Measurements from ENCODE around the gene ZNF280A.

- peak; percentile 36 for TF ChIP-seq CTCF (IDR thresholded peaks at IDR 0.05; ENCODE audit: low read depth, low read length)
- TF ChIP-seq POLR2A (IDR thresholded peaks at IDR 0.05; ENCODE audit: extremely low read depth, insufficient read length): no peak
- TF ChIP-seq MAX (IDR thresholded peaks at IDR 0.05; ENCODE audit: low read depth, low read length): peak; percentile 82
Observed at GRCh38 chr22:22463855-22464540, 56.1 kb downstream of the ZNF280A start.
